ENCODE data around the gene UQCRC2.

The UQCRC2 gene

GRCh38 chr16:21963887-21964286 is 10.7 kb downstream of the UQCRC2 start (continued):
- TF ChIP-seq PRDM10 (tag by site-specific recombination; IDR thresholded peaks at IDR 0.05) (no peak), ZBTB21 (tag by site-specific recombination; IDR thresholded peaks at IDR 0.05) (no peak), ZNF747 (tag by site-specific recombination; IDR thresholded peaks at IDR 0.05) (no peak), ZNF548 (tag by site-specific recombination; IDR thresholded peaks at IDR 0.05) (no peak), ZNF645 (tag by site-specific recombination; IDR thresholded peaks at IDR 0.05) (no peak), ZNF660 (tag by site-specific recombination; IDR thresholded peaks at IDR 0.05) (no peak), ZFHX2 (tag by site-specific recombination; conservative IDR thresholded peaks at IDR 0.05) (no peak), ELK4 (IDR thresholded peaks at IDR 0.05; ENCODE audit: borderline replicate concordance, low read depth, low read length) (no peak), ZNF777 (tag by site-specific recombination; IDR thresholded peaks at IDR 0.05; ENCODE audit: borderline replicate concordance) (no peak), ZNF18 (tag by site-specific recombination; IDR thresholded peaks at IDR 0.05) (no peak), ZBTB20 (tag by site-specific recombination; IDR thresholded peaks at IDR 0.05) (no peak)

- ChIA-PET CTCF (no interaction called here), POLR2A (no interaction called here)
- TF ChIP-seq ZNF449 (tag by site-specific recombination; IDR thresholded peaks at IDR 0.05) (no peak), ZNF518A (tag by site-specific recombination; conservative IDR thresholded peaks at IDR 0.05; ENCODE audit: low read depth) (no peak), ZNF202 (tag by site-specific recombination; IDR thresholded peaks at IDR 0.05; ENCODE audit: borderline replicate concordance) (no peak), ZNF2 (tag by site-specific recombination; IDR thresholded peaks at IDR 0.05) (no peak), ZNF777 (tag by site-specific recombination; IDR thresholded peaks at IDR 0.05; ENCODE audit: borderline replicate concordance) (no peak), KLF8 (tag by site-specific recombination; IDR thresholded peaks at IDR 0.05) (no peak), HOXA7 (CRISPR knock-in tag; IDR thresholded peaks at IDR 0.05; ENCODE audit: borderline replicate concordance) (no peak), YY2 (tag by site-specific recombination; IDR thresholded peaks at IDR 0.05) (no peak), ZNF280C (tag by site-specific recombination; IDR thresholded peaks at IDR 0.05) (no peak)
- Histone ChIP-seq H3K4me3 (ENCODE audit: low read depth, low read length) (no peak overlapping the region), H3K9me3 (ENCODE audit: control insufficient read depth, insufficient read depth, low read depth, low read length) (no peaks in the 10 kb centered on the region), H3K4me1 (ENCODE audit: control insufficient read depth, insufficient read depth, low read length) (no peaks in the 10 kb centered on the region), H3K36me3 (ENCODE audit: control insufficient read depth in 2 of 2, insufficient read depth in 1 of 2, low read length in 2 of 2) (peaks cover 49 to 98% of the 10 kb centered on the region in 2 experiments), H3K27ac (ENCODE audit: extremely low read depth, low read depth, low read length) (no peak overlapping the region)
Observed at GRCh38 chr16:21964353-21964752, 11.2 kb downstream of the UQCRC2 start.
